Thymus (tissue), 11 donors: Measurements from ENCODE around the gene DNAL4. TPM values are rescaled to one million over a fixed set of nuclear protein-coding genes. Genes with fewer than 3 reads are reported as not detected.

Experiments
- DNase-seq, 9 donors: peaks; one replicate each; pipeline ENCODE4 v3.0.0-alpha.2; 2013; ENCODE audit warnings: low spot score in 9 of 9, low read depth in 6 of 9, missing footprints in 1 of 9
- H3K27ac ChIP-seq, 2 donors: one replicate each; pipeline ENCODE4 v1.5.1; 2013; ENCODE audit warnings: control low read depth in 1 of 2, low read depth in 1 of 2, low read length in 1 of 2, mild to moderate bottlenecking in 1 of 2, moderate library complexity in 1 of 2
- H3K27me3 ChIP-seq, 2 donors: one replicate each; pipeline ENCODE4 v1.5.1; 2013; ENCODE audit warnings: low read length in 1 of 2; ENCODE audit not compliant: control insufficient read depth in 2 of 2, insufficient read depth in 1 of 2
- H3K36me3 ChIP-seq, 2 donors: one replicate each; pipeline ENCODE4 v1.5.1; 2013; ENCODE audit warnings: low read length in 1 of 2, mild to moderate bottlenecking in 1 of 2, moderate library complexity in 1 of 2; ENCODE audit not compliant: control insufficient read depth in 2 of 2, insufficient read depth in 2 of 2
- H3K4me1 ChIP-seq, 2 donors: one replicate each; pipeline ENCODE4 v1.5.1; 2013; ENCODE audit warnings: low read length in 2 of 2; ENCODE audit not compliant: control insufficient read depth in 2 of 2, insufficient read depth in 2 of 2
- H3K4me3 ChIP-seq, 2 donors: one replicate each; pipeline ENCODE4 v1.5.1; 2013; ENCODE audit warnings: low read length in 2 of 2, control low read depth in 1 of 2, mild to moderate bottlenecking in 1 of 2
- H3K9me3 ChIP-seq, 2 donors: one replicate each; pipeline ENCODE4 v1.5.1; 2013; ENCODE audit warnings: low read length in 1 of 2, mild to moderate bottlenecking in 1 of 2; ENCODE audit not compliant: control insufficient read depth in 2 of 2, insufficient read depth in 1 of 2
- WGBS: extraction: QIAGEN DNeasy Blood & Tissue Kit; methylation state at CpG from one replicate; pipeline ENCODE4 v1.1.7; 2013; 5-methylcytosine and 5-hydroxymethylcytosine counted together
- polyA plus RNA-seq: library from polyadenylated mRNA; stranded (reverse); fragments of 200-250 nt; gene quantifications from one replicate; pipeline ENCODE4 v1.2.3, GENCODE V29; 2013
- total RNA-seq: library from RNA; stranded (reverse); fragments of 120-200 nt; gene quantifications from one replicate; pipeline ENCODE4 v1.2.4, GENCODE V29; 2013
- donor health status: healthy.

The DNAL4 gene
- total and polyA plus RNA-seq, 2 donors = 19.6 to 20.4 TPM

DNA sequence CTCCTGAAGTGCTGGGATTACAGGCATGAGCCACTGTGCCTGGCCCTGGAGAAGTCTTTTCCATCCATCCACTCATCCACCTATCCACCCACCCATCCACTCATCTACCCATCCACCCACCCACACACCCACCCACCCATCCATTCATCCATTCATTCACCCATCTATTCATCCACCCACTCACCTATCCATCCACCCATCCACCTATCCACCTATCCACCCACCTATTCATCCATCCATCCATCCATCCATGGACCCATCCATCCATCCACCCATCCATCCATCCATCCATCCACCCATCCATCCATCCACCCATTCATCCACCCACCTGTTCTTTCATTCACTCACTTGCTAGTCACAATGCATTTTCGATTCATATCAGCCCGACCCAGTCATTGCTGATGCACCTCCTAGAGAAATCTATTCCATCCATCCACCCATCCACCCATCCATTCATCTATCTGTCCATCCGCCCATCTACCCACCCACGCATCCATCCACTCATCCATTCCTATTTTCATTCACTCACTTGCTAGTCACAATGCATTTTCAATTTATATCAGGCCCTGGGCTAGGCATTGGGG is 20.5 kb downstream of the DNAL4 start:
- 98% methylated on average over 4 of the region's 4 CpGs for WGBS
- H3K27ac ChIP-seq = no peak overlapping the region
- H3K27me3 ChIP-seq = no peaks in the 10 kb centered on the region
- H3K4me1 ChIP-seq = peaks cover 0 to 18% of the 10 kb centered on the region in 2 donors
- no peaks in the 10 kb centered on the region for H3K36me3 ChIP-seq
- H3K9me3 ChIP-seq = no peaks in the 10 kb centered on the region
- no peak for DNase-seq
- H3K4me3 ChIP-seq = no peak overlapping the region

DNA sequence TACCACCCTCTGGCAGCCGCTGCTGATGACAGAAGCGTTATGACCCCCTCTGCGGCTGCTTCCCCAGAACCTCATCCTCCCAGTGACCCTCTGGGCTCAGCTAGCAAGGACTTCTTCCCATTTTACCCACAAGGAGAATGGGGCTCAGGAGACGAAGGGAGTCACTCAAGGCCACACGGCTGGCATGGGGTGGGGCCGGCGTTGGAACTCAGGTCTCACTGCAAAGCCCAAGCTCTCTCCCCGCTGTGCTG is 21.4 kb downstream of the DNAL4 start:
- no peak overlapping the region for H3K4me3 ChIP-seq
- no peaks in the 10 kb centered on the region for H3K36me3 ChIP-seq
- DNase-seq = no peak
- 97% methylated on average over 8 of the region's 8 CpGs for WGBS
- no peaks in the 10 kb centered on the region for H3K9me3 ChIP-seq
- no peak overlapping the region for H3K27ac ChIP-seq
- H3K4me1 ChIP-seq = peaks cover 0 to 18% of the 10 kb centered on the region in 2 donors
- H3K27me3 ChIP-seq = no peaks in the 10 kb centered on the region

DNA sequence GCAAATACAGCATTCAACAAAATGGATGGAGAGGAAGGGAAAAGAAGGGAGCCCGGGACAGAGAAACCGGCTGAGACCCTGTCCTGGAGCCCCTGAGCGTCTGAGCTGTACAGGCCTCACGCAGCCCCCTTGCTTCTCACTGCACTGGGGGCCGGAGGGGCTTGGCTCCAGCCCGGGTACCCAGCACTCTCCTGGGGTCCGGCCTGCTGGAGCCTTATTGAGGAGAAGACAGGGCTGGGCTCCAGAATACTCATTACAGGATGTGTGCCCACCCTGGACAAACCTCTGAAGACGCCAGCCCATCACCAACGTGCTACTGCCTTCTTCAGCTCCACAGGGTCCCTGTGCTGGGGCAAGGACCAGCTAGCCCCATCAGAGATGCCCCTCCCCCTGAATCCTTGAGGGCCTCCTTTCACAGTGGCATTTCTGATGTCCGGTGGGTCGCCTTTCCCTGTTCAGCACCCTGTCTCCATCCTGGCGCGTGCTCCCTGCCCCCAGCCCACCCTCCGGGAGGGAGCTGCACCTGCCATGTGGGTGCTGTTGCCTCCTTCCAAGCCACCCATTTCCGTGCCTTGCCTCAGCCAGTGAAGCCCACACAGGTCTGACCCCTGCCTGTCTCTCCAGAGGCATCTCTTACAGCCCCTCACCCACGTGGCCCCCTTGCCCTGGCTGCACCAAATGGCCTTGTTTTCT is 23.5 kb downstream of the DNAL4 start:
- DNase-seq = no peak
- H3K4me3 ChIP-seq = no peak overlapping the region
- no peaks in the 10 kb centered on the region for H3K9me3 ChIP-seq
- H3K4me1 ChIP-seq = peaks cover 0 to 12% of the 10 kb centered on the region in 2 donors
- no peak overlapping the region for H3K27ac ChIP-seq
- 97% methylated on average over 16 of the region's 16 CpGs for WGBS
- no peaks in the 10 kb centered on the region for H3K27me3 ChIP-seq
- H3K36me3 ChIP-seq = no peaks in the 10 kb centered on the region

DNA sequence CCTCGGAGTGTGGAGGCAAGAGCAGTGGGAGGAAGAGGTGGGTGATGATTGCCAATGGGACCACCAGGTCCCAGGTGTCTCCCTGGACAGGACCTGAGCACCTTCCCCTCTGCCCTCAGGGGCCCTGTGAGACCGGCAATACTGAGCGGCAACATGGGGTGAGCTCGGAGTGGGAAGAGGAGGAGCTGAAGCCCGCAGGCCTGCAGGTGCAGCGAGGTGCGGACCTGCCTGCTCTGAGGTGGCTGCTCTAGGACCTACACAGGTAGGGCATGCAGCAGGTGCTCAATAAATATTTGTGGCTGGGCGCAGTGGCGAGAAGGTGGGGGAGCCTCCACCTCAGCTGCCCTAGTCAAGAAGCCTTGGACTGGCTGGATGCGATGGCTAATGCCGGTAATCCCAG is 25.9 kb downstream of the DNAL4 start:
- Histone ChIP-seq H3K9me3 (no peaks in the 10 kb centered on the region), H3K27me3 (no peaks in the 10 kb centered on the region), H3K36me3 (no peaks in the 10 kb centered on the region), H3K27ac (no peak overlapping the region), H3K4me3 (no peak overlapping the region), H3K4me1 (no peaks in the 10 kb centered on the region)
- 99% methylated on average over 11 of the region's 11 CpGs for WGBS
- DNase-seq = no peak

DNA sequence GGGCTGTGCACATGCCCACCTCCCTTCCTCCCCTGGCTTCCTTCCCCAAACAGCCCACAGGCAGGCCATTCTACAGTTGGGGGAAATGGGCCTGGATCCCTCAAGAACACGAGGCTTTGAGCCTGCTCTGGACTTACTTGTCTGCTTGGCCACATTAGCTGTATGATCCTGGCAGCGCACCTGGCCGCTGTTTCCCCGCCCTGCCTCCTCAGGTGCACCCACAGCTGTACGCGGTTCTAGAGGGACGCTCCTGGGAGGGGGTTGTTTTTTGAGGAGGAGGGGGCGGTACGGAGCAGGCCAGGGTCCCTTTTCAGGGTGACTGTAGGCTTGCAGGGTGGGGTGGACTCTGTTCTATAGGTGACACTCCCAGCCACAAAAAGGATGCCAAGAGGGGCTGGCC is 26.6 kb downstream of the DNAL4 start:
- 81% methylated on average over 9 of the region's 9 CpGs for WGBS
- Histone ChIP-seq H3K36me3 (no peaks in the 10 kb centered on the region), H3K27me3 (no peaks in the 10 kb centered on the region), H3K9me3 (no peaks in the 10 kb centered on the region), H3K4me1 (no peaks in the 10 kb centered on the region), H3K27ac (no peak overlapping the region), H3K4me3 (no peak overlapping the region)
- no peak for DNase-seq

DNA sequence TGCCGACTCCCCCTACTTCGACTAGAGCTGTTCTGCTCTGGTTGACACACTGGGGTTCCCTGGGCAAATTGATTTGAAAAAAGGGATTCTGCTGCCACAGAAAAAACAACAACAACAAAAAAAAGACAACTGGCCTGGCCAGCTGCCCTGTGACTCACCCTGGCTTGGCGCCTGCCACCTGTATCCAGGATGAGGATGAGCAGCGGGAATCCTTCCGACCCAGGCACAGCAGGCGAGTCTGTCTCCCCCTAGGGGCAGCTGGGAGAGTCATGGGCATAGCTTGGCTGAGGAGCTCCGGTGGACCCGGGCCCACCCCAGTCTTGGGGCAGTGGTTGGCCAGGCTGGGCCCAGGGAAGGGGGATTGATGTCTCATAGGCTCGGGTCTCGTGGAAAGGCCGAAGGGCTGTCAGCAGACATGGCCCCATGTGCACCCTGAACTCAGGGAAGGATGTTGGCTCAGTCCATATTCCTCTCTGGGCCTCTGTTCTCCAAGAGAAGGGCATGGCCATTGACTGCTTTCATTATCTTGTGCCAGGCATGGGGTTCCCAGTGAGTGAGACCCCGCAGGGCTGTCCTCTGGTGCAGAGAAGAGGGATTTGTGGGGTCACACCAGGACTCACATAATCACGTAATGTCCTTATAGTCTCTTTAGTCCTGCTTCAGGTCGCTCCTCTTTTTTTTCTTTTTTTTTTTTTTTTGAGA is 27.7 kb downstream of the DNAL4 start:
- Histone ChIP-seq H3K9me3 (no peaks in the 10 kb centered on the region), H3K4me3 (no peak overlapping the region), H3K27ac (no peak overlapping the region), H3K4me1 (peaks cover 0 to 2% of the 10 kb centered on the region in 2 donors), H3K36me3 (no peaks in the 10 kb centered on the region), H3K27me3 (no peaks in the 10 kb centered on the region)
- DNase-seq = peak in 1 of 9 donors; percentile 37
- 73% methylated on average over 14 of the region's 14 CpGs for WGBS

DNA sequence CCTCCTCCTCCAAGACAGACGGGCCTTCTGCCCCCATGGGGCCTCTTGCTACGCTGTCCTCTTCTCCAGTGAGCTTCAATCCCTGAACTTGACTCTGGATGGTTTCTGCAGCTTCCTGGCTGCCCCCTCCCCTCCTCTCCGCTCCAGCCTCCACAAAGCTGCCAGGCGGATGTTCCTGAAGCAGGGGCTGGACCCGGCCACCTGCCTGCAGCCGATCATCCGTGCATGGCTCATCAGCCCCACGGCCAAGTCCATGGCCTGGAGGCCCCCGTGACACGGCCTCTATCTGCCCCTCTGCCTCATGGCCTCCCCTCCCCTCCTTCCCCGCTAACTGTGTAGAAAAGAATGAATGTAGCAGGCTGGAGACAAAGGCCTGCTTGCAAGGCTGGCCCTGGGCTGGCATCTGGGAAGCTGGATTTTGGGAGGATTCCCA is 31.4 kb downstream of the DNAL4 start:
- Histone ChIP-seq H3K4me1 (peaks cover 21 to 36% of the 10 kb centered on the region in 2 donors), H3K27me3 (no peaks in the 10 kb centered on the region), H3K4me3 (no peak overlapping the region), H3K36me3 (no peaks in the 10 kb centered on the region), H3K27ac (no peak overlapping the region), H3K9me3 (no peaks in the 10 kb centered on the region)
- no peak for DNase-seq
- 96% methylated on average over 11 of the region's 11 CpGs for WGBS

DNA sequence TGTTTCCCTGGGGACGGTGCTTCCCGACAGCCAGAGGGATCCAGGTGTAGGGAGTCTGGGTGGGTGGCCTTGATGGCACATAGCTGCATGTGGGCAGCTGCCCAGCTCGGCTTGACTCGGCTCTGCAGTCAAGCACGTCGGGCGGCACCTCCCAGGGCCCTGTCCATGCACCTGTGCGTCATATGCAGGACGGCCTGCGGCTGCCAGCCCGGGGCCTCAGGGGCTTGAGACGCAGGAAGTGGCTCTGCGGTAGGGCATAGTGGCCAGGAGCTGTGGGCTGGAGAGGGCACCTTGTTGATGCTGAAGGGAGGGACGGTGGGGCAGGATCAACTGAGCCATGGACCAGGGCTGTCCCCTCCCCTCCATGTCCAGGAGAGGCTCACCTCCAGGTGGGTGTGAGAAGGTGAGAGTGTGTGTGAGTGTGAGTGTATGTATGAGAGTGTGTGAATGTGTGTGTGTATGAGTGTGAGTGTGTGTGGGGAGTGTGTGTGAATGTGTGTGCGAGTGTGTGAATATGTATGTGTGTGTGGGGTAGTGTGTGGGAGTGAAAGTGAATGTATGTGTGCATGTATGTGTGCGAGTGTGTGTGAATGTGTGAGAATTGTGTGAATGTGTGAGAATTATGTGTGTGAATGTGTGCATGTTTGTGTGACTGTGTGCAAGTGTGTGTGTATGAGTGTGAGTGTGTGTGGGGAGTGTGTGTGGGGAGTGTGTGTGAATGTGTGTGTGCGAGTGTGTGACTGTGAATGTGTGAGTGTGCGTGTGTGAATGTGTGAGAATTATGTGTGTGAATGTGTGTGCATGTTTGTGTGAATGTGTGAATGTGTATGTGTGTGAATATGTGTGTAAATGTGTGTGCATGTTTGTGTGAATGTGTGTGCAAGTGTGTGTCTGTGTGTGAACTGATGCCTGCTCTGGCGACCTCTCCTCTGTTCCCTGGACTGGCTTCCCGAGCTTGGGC is 32.5 kb downstream of the DNAL4 start:
- Histone ChIP-seq H3K4me1 (peaks cover 31 to 47% of the 10 kb centered on the region in 2 donors), H3K27me3 (no peaks in the 10 kb centered on the region), H3K36me3 (no peaks in the 10 kb centered on the region), H3K9me3 (no peaks in the 10 kb centered on the region), H3K27ac (peak overlapping the region in 1 of 2 donors; percentile 32), H3K4me3 (no peak overlapping the region)
- no peak for DNase-seq
- 87% methylated on average over 20 of the region's 20 CpGs for WGBS
